Karpas-422 (cell line): Measurements from ENCODE around the gene PHLDB2. TPM values are rescaled to one million over a fixed set of nuclear protein-coding genes. Genes with fewer than 3 reads are reported as not detected.
"Not testable (repeated sequence)": the region's sequence is repeated elsewhere in the genome, so short reads cannot be mapped to it uniquely, and the experiment has no call there.

Source experiments
- DNase-seq: peaks from one replicate; pipeline ENCODE4 v3.0.0-alpha.2; 2015
- H2AFZ ChIP-seq: fragments of 200-600 bp; sonication (generic); 2 replicates; pipeline ENCODE4 v1.6.1; 2014; ENCODE audit warnings: antibody characterized with exemption, low read length, mixed read lengths
- H3K27ac ChIP-seq: fragments of 200-600 bp; sonication (generic); 2 replicates; pipeline ENCODE4 v1.5.1; 2014; ENCODE audit warnings: mild to moderate bottlenecking, low read length, moderate library complexity
- H3K27me3 ChIP-seq: fragments of 200-600 bp; sonication (generic); 2 replicates; pipeline ENCODE4 v1.6.1; 2014; ENCODE audit warnings: low read length, mixed read lengths
- H3K36me3 ChIP-seq: fragments of 200-600 bp; sonication (generic); 2 replicates; pipeline ENCODE4 v1.6.1; 2014; ENCODE audit warnings: low read length, mixed read lengths; ENCODE audit not compliant: insufficient read depth
- H3K4me1 ChIP-seq: fragments of 200-600 bp; sonication (generic); 2 replicates; pipeline ENCODE4 v1.6.1; 2014; ENCODE audit warnings: mild to moderate bottlenecking, low read length, mixed read lengths
- H3K4me2 ChIP-seq: fragments of 200-600 bp; sonication (generic); 2 replicates; pipeline ENCODE4 v1.6.1; 2014; ENCODE audit warnings: low read length, low read depth, mild to moderate bottlenecking; ENCODE audit not compliant: poor library complexity, severe bottlenecking
- H3K4me3 ChIP-seq: fragments of 200-600 bp; sonication (generic); 2 replicates; pipeline ENCODE4 v1.5.1; 2014; ENCODE audit warnings: mild to moderate bottlenecking, antibody characterized with exemption, low read length, mixed read lengths
- H3K79me2 ChIP-seq: fragments of 200-600 bp; sonication (generic); 2 replicates; pipeline ENCODE4 v1.6.1; 2014; ENCODE audit warnings: mild to moderate bottlenecking, low read length, mixed read lengths
- H3K9ac ChIP-seq: fragments of 200-600 bp; sonication (generic); 2 replicates; pipeline ENCODE4 v1.6.0; 2014; ENCODE audit warnings: low read length
- H3K9me2 ChIP-seq: fragments of 200-600 bp; sonication (generic), shearing (Covaris generic); replicated peaks from 2 replicates; pipeline ENCODE4 v1.6.0; 2014; ENCODE audit warnings: mild to moderate bottlenecking, low read length, moderate library complexity; ENCODE audit not compliant: insufficient read depth
- H3K9me3 ChIP-seq: fragments of 300-700, 200-600 bp; sonication (generic); 2 replicates; pipeline ENCODE4 v1.6.1; 2014; ENCODE audit warnings: low read length, mixed read lengths
- H4K20me1 ChIP-seq: fragments of 200-600 bp; sonication (generic); 2 replicates; pipeline ENCODE4 v1.6.1; 2014; ENCODE audit warnings: mild to moderate bottlenecking, antibody characterized with exemption, low read length, low read depth; ENCODE audit not compliant: insufficient read depth
- total RNA-seq: library from RNA; depleted of rRNA; stranded (reverse); fragments of >200 nt; shearing (Covaris generic); gene quantifications from 2 replicates; pipeline ENCODE4 v1.2.3, GENCODE V29; 2014; ENCODE audit warnings: low replicate concordance; rRNA removed

The PHLDB2 gene
- 1.7 and 2.1 TPM in 2 replicates for total RNA-seq

GRCh38 chr3:111859061-111859973 is at the start of gene PHLDB2:
Gene PHLDB2 (plus strand): TSS chr3:111859265. CDS start chr3:111884078, 24,813 bp downstream.
- Histone ChIP-seq H3K4me1 (peaks cover 21% of the 10 kb centered on the region), H3K9ac (peak within 1 kb of the TSS; percentile 74), H2AFZ (0 out of 2 replicates have a peak within 1 kb of the TSS, but pooled peaks have one; percentile 10), H3K9me2 (no peaks in the 10 kb centered on the region), H3K27ac (peak within 1 kb of the TSS; percentile 65), H3K79me2 (no peaks in the 10 kb centered on the region), H3K27me3 (no peaks in the 10 kb centered on the region), H3K4me2 (peak within 1 kb of the TSS; percentile 63), H3K4me3 (peak within 1 kb of the TSS; percentile 55), H3K36me3 (no peaks in the 10 kb centered on the region), H3K9me3 (no peaks in the 10 kb centered on the region), H4K20me1 (no peaks in the 10 kb centered on the region)
- no peak for DNase-seq

- no peak overlapping the region for H3K4me3 ChIP-seq
- no peaks in the 10 kb centered on the region for H3K36me3 ChIP-seq
- H3K9me2 ChIP-seq = no peaks in the 10 kb centered on the region
- no peak overlapping the region for H3K4me2 ChIP-seq
- peaks cover 2% of the 10 kb centered on the region; the same call in 1 of the 2 replicates for H3K4me1 ChIP-seq
- DNase-seq = no peak
- H3K27ac ChIP-seq = no peak overlapping the region
- H4K20me1 ChIP-seq = no peaks in the 10 kb centered on the region
- H3K79me2 ChIP-seq = no peaks in the 10 kb centered on the region
- H3K9ac ChIP-seq = no peak overlapping the region
- no peak overlapping the region for H2AFZ ChIP-seq
- no peaks in the 10 kb centered on the region for H3K9me3 ChIP-seq
- no peaks in the 10 kb centered on the region for H3K27me3 ChIP-seq
Measured at GRCh38 chr3:111810909-111811308, 48.2 kb upstream of the PHLDB2 start.

- Histone ChIP-seq H3K9me2 (no peaks in the 10 kb centered on the region), H3K4me2 (no peak overlapping the region), H2AFZ (no peak overlapping the region), H3K9ac (no peak overlapping the region), H3K27ac (no peak overlapping the region), H3K4me3 (no peak overlapping the region), H4K20me1 (no peaks in the 10 kb centered on the region), H3K79me2 (no peaks in the 10 kb centered on the region), H3K27me3 (no peaks in the 10 kb centered on the region), H3K9me3 (no peaks in the 10 kb centered on the region), H3K36me3 (no peaks in the 10 kb centered on the region), H3K4me1 (peaks cover 2% of the 10 kb centered on the region; the same call in 1 of the 2 replicates)
- no peak for DNase-seq
Measured at GRCh38 chr3:111811811-111812210, 47.3 kb upstream of the PHLDB2 start.

GRCh38 chr3:111812701-111813100 is 46.4 kb upstream of the PHLDB2 start:
- no peaks in the 10 kb centered on the region for H3K79me2 ChIP-seq
- H3K27ac ChIP-seq = no peak overlapping the region
- H3K27me3 ChIP-seq = no peaks in the 10 kb centered on the region
- no peak overlapping the region for H3K4me2 ChIP-seq
- DNase-seq = no peak
- H3K4me3 ChIP-seq = no peak overlapping the region
- no peaks in the 10 kb centered on the region for H3K9me2 ChIP-seq
- H2AFZ ChIP-seq = no peak overlapping the region
- H3K36me3 ChIP-seq = no peaks in the 10 kb centered on the region; the same call in 1 of the 2 replicates
- H3K9me3 ChIP-seq = no peaks in the 10 kb centered on the region; the same call in 1 of the 2 replicates
- H3K9ac ChIP-seq = no peak overlapping the region
- H4K20me1 ChIP-seq = no peaks in the 10 kb centered on the region
- peaks cover 2% of the 10 kb centered on the region; the same call in 1 of the 2 replicates for H3K4me1 ChIP-seq

- no peaks in the 10 kb centered on the region; the same call in 1 of the 2 replicates for H3K36me3 ChIP-seq
- H3K9me2 ChIP-seq = no peaks in the 10 kb centered on the region
- H2AFZ ChIP-seq = no peak overlapping the region
- no peak overlapping the region for H3K9ac ChIP-seq
- H3K79me2 ChIP-seq = no peaks in the 10 kb centered on the region
- no peak overlapping the region for H3K27ac ChIP-seq
- peaks cover 2% of the 10 kb centered on the region; the same call in 1 of the 2 replicates for H3K4me1 ChIP-seq
- H4K20me1 ChIP-seq = no peaks in the 10 kb centered on the region
- H3K4me3 ChIP-seq = no peak overlapping the region
- H3K4me2 ChIP-seq = no peak overlapping the region
- H3K27me3 ChIP-seq = no peaks in the 10 kb centered on the region
- no peak for DNase-seq
- H3K9me3 ChIP-seq = no peaks in the 10 kb centered on the region; the same call in 1 of the 2 replicates
Measured at GRCh38 chr3:111813441-111813840, 45.6 kb upstream of the PHLDB2 start.

- Histone ChIP-seq H3K4me1 (peaks cover 2% of the 10 kb centered on the region; the same call in 1 of the 2 replicates), H3K9ac (no peak overlapping the region), H4K20me1 (no peaks in the 10 kb centered on the region), H3K79me2 (no peaks in the 10 kb centered on the region), H3K27me3 (no peaks in the 10 kb centered on the region), H3K9me3 (peaks cover 3% of the 10 kb centered on the region; the same call in 1 of the 2 replicates), H2AFZ (no peak overlapping the region), H3K9me2 (no peaks in the 10 kb centered on the region), H3K4me2 (no peak overlapping the region), H3K36me3 (no peaks in the 10 kb centered on the region; the same call in 1 of the 2 replicates), H3K27ac (no peak overlapping the region), H3K4me3 (no peak overlapping the region)
- no peak for DNase-seq
Measured at GRCh38 chr3:111813979-111814378, 45.1 kb upstream of the PHLDB2 start.

GRCh38 chr3:111816771-111817170 is 42.3 kb upstream of the PHLDB2 start:
- not testable (repeated sequence) for H3K4me1 ChIP-seq

GRCh38 chr3:111819927-111820326 is 39.1 kb upstream of the PHLDB2 start:
- Histone ChIP-seq H3K4me2 (no peak overlapping the region), H2AFZ (no peak overlapping the region), H3K36me3 (peaks cover 9% of the 10 kb centered on the region; the same call in 1 of the 2 replicates), H3K27me3 (no peaks in the 10 kb centered on the region), H3K79me2 (no peaks in the 10 kb centered on the region), H3K4me3 (no peak overlapping the region), H3K9ac (no peak overlapping the region), H4K20me1 (no peaks in the 10 kb centered on the region), H3K9me3 (peaks cover 14% of the 10 kb centered on the region; the same call in 1 of the 2 replicates), H3K27ac (no peak overlapping the region), H3K4me1 (peaks cover 29% of the 10 kb centered on the region), H3K9me2 (no peaks in the 10 kb centered on the region)
- no peak for DNase-seq

More at GRCh38 chr3:111816771-111817170, 42.3 kb upstream of the PHLDB2 start:
- not testable (repeated sequence) for H3K4me2 ChIP-seq, H3K4me3 ChIP-seq, H3K36me3 ChIP-seq, H3K9me2 ChIP-seq, H3K9ac ChIP-seq, DNase-seq, H3K27me3 ChIP-seq, H3K79me2 ChIP-seq, H3K27ac ChIP-seq, H4K20me1 ChIP-seq, H2AFZ ChIP-seq
- H3K9me3 ChIP-seq = peaks cover 14% of the 10 kb centered on the region; the same call in 1 of the 2 replicates
